Sigmoid colon (tissue), 7 donors: Measurements from ENCODE around the gene COL4A6. TPM values are rescaled to one million over a fixed set of nuclear protein-coding genes. Genes with fewer than 3 reads are reported as not detected.

Experiments
- DNase-seq: peaks from one replicate; pipeline ENCODE4 v3.0.0-alpha.2; 2019
- H3K27ac ChIP-seq, 4 donors: fragments of 200-600 bp; sonication (generic); one replicate each; pipeline ENCODE4 v1.5.1; 2016 to 2019; ENCODE audit warnings: mild to moderate bottlenecking in 1 of 4
- H3K27me3 ChIP-seq, 3 donors: fragments of 200-600 bp; sonication (generic); one replicate each; pipeline ENCODE4 v1.5.1; 2019; ENCODE audit warnings: mild to moderate bottlenecking in 1 of 3
- H3K36me3 ChIP-seq, 4 donors: fragments of 200-600 bp; sonication (generic); one replicate each; pipeline ENCODE4 v1.5.1; 2016 to 2019
- H3K4me1 ChIP-seq, 4 donors: fragments of 200-600 bp; sonication (generic); one replicate each; pipeline ENCODE4 v1.5.1; 2017 to 2019
- H3K4me3 ChIP-seq, 4 donors: fragments of 200-600 bp; sonication (generic); one replicate each; pipeline ENCODE4 v1.5.1; 2017 to 2019; ENCODE audit warnings: mild to moderate bottlenecking in 2 of 4, moderate library complexity in 1 of 4
- H3K9me3 ChIP-seq, 4 donors: fragments of 200-600 bp in 3 of 4; sonication (generic) in 3 of 4; one replicate each; pipeline versions ENCODE4 v1.5.1 to v1.6.1; 2013 to 2019
- CTCF ChIP-seq, 4 experiments: fragments of 450-650 bp in 3 of 4; fragments of 200-600 bp in 1 of 4; IDR thresholded peaks; one replicate each; pipeline ENCODE4 v1.5.1; 2016 to 2019; ENCODE audit warnings: antibody characterized with exemption in 4 of 4, mild to moderate bottlenecking in 3 of 4, moderate library complexity in 2 of 4
- EP300 ChIP-seq, 4 donors: sonication (generic); formaldehyde crosslinking; IDR thresholded peaks; one replicate each; pipeline ENCODE4 v1.6.1; 2017; ENCODE audit warnings: antibody characterized with exemption in 4 of 4
- POLR2A ChIP-seq, 2 donors: fragments of 450-650 bp; IDR thresholded peaks; one replicate each; pipeline ENCODE4 v1.6.1; 2016; ENCODE audit warnings: antibody characterized with exemption in 2 of 2, mild to moderate bottlenecking in 2 of 2, moderate library complexity in 2 of 2
- POLR2AphosphoS5 ChIP-seq, 4 donors: sonication (generic); formaldehyde crosslinking; IDR thresholded peaks; one replicate each; pipeline ENCODE4 v1.6.1; 2017; ENCODE audit warnings: antibody characterized with exemption in 4 of 4
- WGBS, 2 donors: extraction: QIAGEN DNeasy Blood & Tissue Kit; methylation state at CpG; one replicate each; pipeline ENCODE4 v1.1.7; 2013; 5-methylcytosine and 5-hydroxymethylcytosine counted together
- intact Hi-C: fragments of 100-400 bp; cut with DNase I; formaldehyde crosslinking; loops from one replicate; pipeline ENCODE4 v1.15.1; 2023
- polyA plus RNA-seq, 3 donors: library from polyadenylated mRNA; stranded (reverse); fragments of 200-250 nt; gene quantifications; one replicate each; pipeline ENCODE4 v1.2.3, GENCODE V29; 2013
- total RNA-seq, 4 donors: library from RNA; depleted of rRNA; stranded (reverse); fragments of >200 nt; gene quantifications; one replicate each; pipeline ENCODE4 v1.1.0, GENCODE V29; 2016
- donor health status: healthy with polysubstance abuse.
- donor health status: Bipolar disorder and iron deficiency.
- donor health status: healthy.

Gene COL4A6
- total and polyA plus RNA-seq, 7 donors: 0.16 to 3.0 (median 0.36) TPM

GRCh38 chrX:108216405-108216804 lies 221.8 kb downstream of the COL4A6 start:
- TF ChIP-seq CTCF (IDR thresholded peaks at IDR 0.05): no peak
- no peak for TF ChIP-seq POLR2A (IDR thresholded peaks at IDR 0.05)
- TF ChIP-seq POLR2AphosphoS5 (IDR thresholded peaks at IDR 0.05): no peak
- no peak for TF ChIP-seq EP300 (IDR thresholded peaks at IDR 0.05)
- no peak for DNase-seq
- intact Hi-C loops: no loop called here
- Histone ChIP-seq H3K36me3 (no peaks in the 10 kb centered on the region), H3K27me3 (no peaks in the 10 kb centered on the region), H3K9me3 (no peaks in the 10 kb centered on the region), H3K27ac (peak overlapping the region in 1 of 4 donors; percentile 47), H3K4me1 (no peaks in the 10 kb centered on the region), H3K4me3 (no peak overlapping the region)
- 76 to 89% methylated on average over 1 of the region's 1 CpG for WGBS, 2 donors

- TF ChIP-seq EP300 (IDR thresholded peaks at IDR 0.05) (no peak), CTCF (IDR thresholded peaks at IDR 0.05) (no peak), POLR2A (IDR thresholded peaks at IDR 0.05) (no peak), POLR2AphosphoS5 (IDR thresholded peaks at IDR 0.05) (no peak)
- no peaks in the 10 kb centered on the region for H3K36me3 ChIP-seq
- H3K27ac ChIP-seq: no peak overlapping the region
- DNase-seq: no peak
- no peaks in the 10 kb centered on the region for H3K9me3 ChIP-seq
- intact Hi-C loops: no loop called here
- no peaks in the 10 kb centered on the region for H3K27me3 ChIP-seq
- WGBS, 2 donors: 89 to 95% methylated on average over 1 of the region's 1 CpG
- no peaks in the 10 kb centered on the region for H3K4me1 ChIP-seq
- no peak overlapping the region for H3K4me3 ChIP-seq
Observed at GRCh38 chrX:108211301-108211700, 226.9 kb downstream of the COL4A6 start.

DNA sequence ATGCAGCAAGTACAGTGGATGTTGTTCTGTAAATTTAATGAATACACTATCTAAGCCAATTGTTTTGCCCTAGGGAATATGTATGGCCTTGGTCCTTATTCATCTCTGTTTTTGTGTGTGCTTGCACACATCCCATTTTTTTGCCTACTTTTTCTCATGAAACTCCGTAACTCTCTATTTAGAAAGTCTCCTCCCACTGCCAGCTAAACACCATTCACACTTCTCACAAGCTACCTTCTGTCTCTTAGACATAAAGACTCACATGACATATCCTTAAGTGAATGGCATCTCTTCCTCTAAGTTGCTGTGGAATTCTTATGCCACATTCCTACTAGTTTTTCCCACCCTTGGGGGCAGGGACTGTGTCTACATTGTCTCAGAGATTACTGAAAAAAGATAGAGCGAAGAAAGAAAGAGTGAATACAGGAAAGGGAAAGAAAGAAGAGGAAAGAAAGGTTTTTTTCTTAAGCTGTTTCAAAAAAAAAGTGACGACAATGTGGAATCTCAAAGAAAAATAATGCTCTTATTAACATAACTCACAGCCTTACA lies 229.1 kb downstream of the COL4A6 start:
- Histone ChIP-seq H3K27me3 (no peaks in the 10 kb centered on the region), H3K36me3 (no peaks in the 10 kb centered on the region), H3K4me3 (no peak overlapping the region), H3K27ac (peak overlapping the region in 1 of 4 donors; percentile 34), H3K9me3 (no peaks in the 10 kb centered on the region), H3K4me1 (no peaks in the 10 kb centered on the region)
- intact Hi-C loops: no loop called here
- TF ChIP-seq POLR2A (IDR thresholded peaks at IDR 0.05) (no peak), EP300 (IDR thresholded peaks at IDR 0.05) (no peak), CTCF (IDR thresholded peaks at IDR 0.05) (no peak), POLR2AphosphoS5 (IDR thresholded peaks at IDR 0.05) (no peak)
- no peak for DNase-seq
- WGBS, 2 donors: 91 to 93% methylated on average over 3 of the region's 3 CpGs

GRCh38 chrX:108203540-108203939 lies 234.7 kb downstream of the COL4A6 start:
- intact Hi-C loops: no loop called here

More at GRCh38 chrX:108203540-108203939, 234.7 kb downstream of the COL4A6 start:
- TF ChIP-seq POLR2A (IDR thresholded peaks at IDR 0.05) (no peak), EP300 (IDR thresholded peaks at IDR 0.05) (no peak), POLR2AphosphoS5 (IDR thresholded peaks at IDR 0.05) (no peak), CTCF (IDR thresholded peaks at IDR 0.05) (no peak)
- H3K9me3 ChIP-seq: no peaks in the 10 kb centered on the region
- H3K4me3 ChIP-seq: no peak overlapping the region
- no peak overlapping the region for H3K27ac ChIP-seq
- no peaks in the 10 kb centered on the region for H3K36me3 ChIP-seq
- WGBS, 2 donors: 23 to 64% methylated on average over 3 of the region's 3 CpGs
- peaks cover 0 to 1% (median 0%) of the 10 kb centered on the region in 3 donors for H3K27me3 ChIP-seq
- DNase-seq: no peak
- H3K4me1 ChIP-seq: no peaks in the 10 kb centered on the region
